ENCODE results near the gene KCNJ15.

Gene KCNJ15

DNA sequence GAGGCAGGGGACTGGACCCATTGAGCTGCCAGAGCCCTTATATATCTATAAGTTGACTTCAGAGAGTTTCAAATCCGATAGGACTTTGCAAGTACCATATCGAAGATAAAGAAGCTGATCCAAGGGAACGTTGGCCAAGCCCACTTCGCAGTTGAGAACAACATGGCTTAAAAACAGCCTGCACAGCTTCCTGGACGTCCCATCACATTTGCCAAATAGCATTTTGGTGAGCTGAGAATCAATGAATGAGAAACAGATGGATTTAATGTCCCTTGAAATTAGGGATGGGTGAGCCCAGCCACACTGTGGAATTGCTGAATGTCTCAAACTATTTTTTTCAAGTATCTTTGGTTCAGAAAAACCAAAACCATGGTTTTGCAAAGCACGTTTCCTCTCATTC is 64.8 kb downstream of the KCNJ15 start:
- H3K27me3 ChIP-seq (ENCODE audit: control insufficient read depth in 3 of 3, insufficient read depth in 3 of 3, low read depth in 1 of 3, low read length in 3 of 3), result no peaks in the 10 kb centered on the region
- no peak overlapping the region for H3K27ac ChIP-seq (replicated peaks; ENCODE audit: low read length)
- no CpG with 5 or more reads among the region's 6 CpGs for WGBS, 2 donors (ENCODE audit: extremely low coverage in 2 of 2, insufficient read length in 2 of 2, insufficient replicate concordance in 1 of 2)
- DNase-seq (ENCODE audit: low spot score), result no peak
- H3K79me1 ChIP-seq (ENCODE audit: low read depth, low read length), result no peaks in the 10 kb centered on the region
- no peak overlapping the region for H3K18ac ChIP-seq (ENCODE audit: low read length)
- H3K4me3 ChIP-seq (ENCODE audit: low read length in 2 of 2), result no peak overlapping the region
- H2AFZ ChIP-seq (ENCODE audit: low read length), result no peak overlapping the region
- no peak overlapping the region for H3K9ac ChIP-seq (ENCODE audit: low read depth, low read length, poor library complexity)
- peaks cover 0 to 3% of the 10 kb centered on the region in 2 donors for H3K4me1 ChIP-seq (ENCODE audit: control insufficient read depth in 2 of 2, insufficient read depth in 1 of 2, low read depth in 1 of 2, low read length in 2 of 2)
- H2AK5ac ChIP-seq (ENCODE audit: low read depth, low read length), result no peak overlapping the region
- H3K14ac ChIP-seq (ENCODE audit: low read length), result no peak overlapping the region
- H3K36me3 ChIP-seq (replicated peaks in 1 of 2; ENCODE audit: control insufficient read depth in 2 of 2, insufficient read depth in 2 of 2, low read length in 2 of 2), result no peaks in the 10 kb centered on the region
- no peak overlapping the region for H3K4me2 ChIP-seq (ENCODE audit: insufficient read depth, low read length, poor library complexity, severe bottlenecking)
- no peak overlapping the region for H2BK12ac ChIP-seq (ENCODE audit: low read length)
- no peak overlapping the region for H3K4ac ChIP-seq (ENCODE audit: low read length)
- no peak overlapping the region for H2BK15ac ChIP-seq (ENCODE audit: low read length)
- no peak overlapping the region for H2BK120ac ChIP-seq (ENCODE audit: low read depth, low read length)
- no peaks in the 10 kb centered on the region for H3K9me3 ChIP-seq (replicated peaks in 1 of 2; ENCODE audit: control insufficient read depth in 2 of 2, insufficient read depth in 1 of 2, low read depth in 1 of 2, low read length in 2 of 2)
- H4K91ac ChIP-seq (ENCODE audit: low read depth, low read length, poor library complexity), result no peak overlapping the region
- no peak overlapping the region for H2BK5ac ChIP-seq (ENCODE audit: low read length)
- H4K8ac ChIP-seq (ENCODE audit: low read depth, low read length), result no peak overlapping the region
- H3K23ac ChIP-seq (ENCODE audit: low read depth, low read length, poor library complexity), result no peak overlapping the region

- no CpG with 5 or more reads among the region's 8 CpGs for WGBS, 2 donors (ENCODE audit: extremely low coverage in 2 of 2, insufficient read length in 2 of 2, insufficient replicate concordance in 1 of 2)
- Histone ChIP-seq H3K4ac (ENCODE audit: low read length) (no peak overlapping the region), H2BK15ac (ENCODE audit: low read length) (no peak overlapping the region), H2AK5ac (ENCODE audit: low read depth, low read length) (no peak overlapping the region), H3K9ac (ENCODE audit: low read depth, low read length, poor library complexity) (no peak overlapping the region), H3K4me3 (ENCODE audit: low read length in 2 of 2) (no peak overlapping the region), H2AFZ (ENCODE audit: low read length) (no peak overlapping the region), H3K9me3 (replicated peaks in 1 of 2; ENCODE audit: control insufficient read depth in 2 of 2, insufficient read depth in 1 of 2, low read depth in 1 of 2, low read length in 2 of 2) (no peaks in the 10 kb centered on the region), H2BK5ac (ENCODE audit: low read length) (no peak overlapping the region), H4K91ac (ENCODE audit: low read depth, low read length, poor library complexity) (no peak overlapping the region), H3K18ac (ENCODE audit: low read length) (no peak overlapping the region), H3K23ac (ENCODE audit: low read depth, low read length, poor library complexity) (no peak overlapping the region), H4K8ac (ENCODE audit: low read depth, low read length) (no peak overlapping the region), H2BK120ac (ENCODE audit: low read depth, low read length) (no peak overlapping the region), H2BK12ac (ENCODE audit: low read length) (no peak overlapping the region), H3K27me3 (ENCODE audit: control insufficient read depth in 3 of 3, insufficient read depth in 3 of 3, low read depth in 1 of 3, low read length in 3 of 3) (no peaks in the 10 kb centered on the region), H3K27ac (replicated peaks; ENCODE audit: low read length) (no peak overlapping the region), H3K79me1 (ENCODE audit: low read depth, low read length) (no peaks in the 10 kb centered on the region), H3K4me1 (ENCODE audit: control insufficient read depth in 2 of 2, insufficient read depth in 1 of 2, low read depth in 1 of 2, low read length in 2 of 2) (peaks cover 0 to 3% of the 10 kb centered on the region in 2 donors), H3K36me3 (replicated peaks in 1 of 2; ENCODE audit: control insufficient read depth in 2 of 2, insufficient read depth in 2 of 2, low read length in 2 of 2) (no peaks in the 10 kb centered on the region), H3K4me2 (ENCODE audit: insufficient read depth, low read length, poor library complexity, severe bottlenecking) (no peak overlapping the region), H3K14ac (ENCODE audit: low read length) (no peak overlapping the region)
- DNase-seq (ENCODE audit: low spot score), result no peak
Measured at GRCh38 chr21:38322311-38322950, 65.6 kb downstream of the KCNJ15 start.

GRCh38 chr21:38323721-38324531 is 67.1 kb downstream of the KCNJ15 start:
- Histone ChIP-seq H2AFZ (ENCODE audit: low read length) (no peak overlapping the region), H3K4me3 (ENCODE audit: low read length in 2 of 2) (no peak overlapping the region), H3K36me3 (replicated peaks in 1 of 2; ENCODE audit: control insufficient read depth in 2 of 2, insufficient read depth in 2 of 2, low read length in 2 of 2) (no peaks in the 10 kb centered on the region), H3K27ac (replicated peaks; ENCODE audit: low read length) (no peak overlapping the region), H2BK12ac (ENCODE audit: low read length) (no peak overlapping the region), H3K14ac (ENCODE audit: low read length) (no peak overlapping the region), H3K27me3 (ENCODE audit: control insufficient read depth in 3 of 3, insufficient read depth in 3 of 3, low read depth in 1 of 3, low read length in 3 of 3) (no peaks in the 10 kb centered on the region), H4K8ac (ENCODE audit: low read depth, low read length) (no peak overlapping the region), H3K79me1 (ENCODE audit: low read depth, low read length) (no peaks in the 10 kb centered on the region), H2BK15ac (ENCODE audit: low read length) (no peak overlapping the region), H2BK5ac (ENCODE audit: low read length) (no peak overlapping the region), H2AK5ac (ENCODE audit: low read depth, low read length) (no peak overlapping the region), H4K91ac (ENCODE audit: low read depth, low read length, poor library complexity) (no peak overlapping the region), H3K9ac (ENCODE audit: low read depth, low read length, poor library complexity) (no peak overlapping the region), H2BK120ac (ENCODE audit: low read depth, low read length) (no peak overlapping the region), H3K4me1 (ENCODE audit: control insufficient read depth in 2 of 2, insufficient read depth in 1 of 2, low read depth in 1 of 2, low read length in 2 of 2) (peaks cover 0 to 3% of the 10 kb centered on the region in 2 donors), H3K4ac (ENCODE audit: low read length) (no peak overlapping the region), H3K9me3 (replicated peaks in 1 of 2; ENCODE audit: control insufficient read depth in 2 of 2, insufficient read depth in 1 of 2, low read depth in 1 of 2, low read length in 2 of 2) (no peaks in the 10 kb centered on the region), H3K23ac (ENCODE audit: low read depth, low read length, poor library complexity) (no peak overlapping the region), H3K4me2 (ENCODE audit: insufficient read depth, low read length, poor library complexity, severe bottlenecking) (no peak overlapping the region), H3K18ac (ENCODE audit: low read length) (no peak overlapping the region)
- DNase-seq (ENCODE audit: low spot score), result no peak
- no CpG with 5 or more reads among the region's 5 CpGs for WGBS, 2 donors (ENCODE audit: extremely low coverage in 2 of 2, insufficient read length in 2 of 2, insufficient replicate concordance in 1 of 2)

GRCh38 chr21:38325216-38325615 is 68.4 kb downstream of the KCNJ15 start:
- H3K27me3 ChIP-seq (ENCODE audit: control insufficient read depth in 3 of 3, insufficient read depth in 3 of 3, low read depth in 1 of 3, low read length in 3 of 3), result no peaks in the 10 kb centered on the region
- no peak overlapping the region for H3K23ac ChIP-seq (ENCODE audit: low read depth, low read length, poor library complexity)
- H2BK120ac ChIP-seq (ENCODE audit: low read depth, low read length), result no peak overlapping the region
- H4K8ac ChIP-seq (ENCODE audit: low read depth, low read length), result no peak overlapping the region
- no peak overlapping the region for H3K4me2 ChIP-seq (ENCODE audit: insufficient read depth, low read length, poor library complexity, severe bottlenecking)
- H2BK12ac ChIP-seq (ENCODE audit: low read length), result no peak overlapping the region
- H3K9me3 ChIP-seq (replicated peaks in 1 of 2; ENCODE audit: control insufficient read depth in 2 of 2, insufficient read depth in 1 of 2, low read depth in 1 of 2, low read length in 2 of 2), result no peaks in the 10 kb centered on the region
- no peak for DNase-seq (ENCODE audit: low spot score)
- H3K4me3 ChIP-seq (ENCODE audit: low read length in 2 of 2), result no peak overlapping the region
- no peaks in the 10 kb centered on the region for H3K79me1 ChIP-seq (ENCODE audit: low read depth, low read length)
- H3K9ac ChIP-seq (ENCODE audit: low read depth, low read length, poor library complexity), result no peak overlapping the region
- no peak overlapping the region for H2BK15ac ChIP-seq (ENCODE audit: low read length)
- H3K18ac ChIP-seq (ENCODE audit: low read length), result no peak overlapping the region
- peaks cover 0 to 3% of the 10 kb centered on the region in 2 donors for H3K4me1 ChIP-seq (ENCODE audit: control insufficient read depth in 2 of 2, insufficient read depth in 1 of 2, low read depth in 1 of 2, low read length in 2 of 2)
- no peak overlapping the region for H2BK5ac ChIP-seq (ENCODE audit: low read length)
- H3K27ac ChIP-seq (replicated peaks; ENCODE audit: low read length), result no peak overlapping the region
- H2AFZ ChIP-seq (ENCODE audit: low read length), result no peak overlapping the region
- H4K91ac ChIP-seq (ENCODE audit: low read depth, low read length, poor library complexity), result no peak overlapping the region
- H2AK5ac ChIP-seq (ENCODE audit: low read depth, low read length), result no peak overlapping the region
- no CpG with 5 or more reads among the region's 2 CpGs for WGBS, 2 donors (ENCODE audit: extremely low coverage in 2 of 2, insufficient read length in 2 of 2, insufficient replicate concordance in 1 of 2)
- H3K4ac ChIP-seq (ENCODE audit: low read length), result no peak overlapping the region
- no peaks in the 10 kb centered on the region for H3K36me3 ChIP-seq (replicated peaks in 1 of 2; ENCODE audit: control insufficient read depth in 2 of 2, insufficient read depth in 2 of 2, low read length in 2 of 2)
- no peak overlapping the region for H3K14ac ChIP-seq (ENCODE audit: low read length)
